ENCODE measurements around the gene GRM8. TPM values are rescaled to one million over a fixed set of nuclear protein-coding genes. Genes with fewer than 3 reads are reported as not detected.

GRM8 gene
- total RNA-seq, 1 experiment from 2014 or later = not detected

DNA sequence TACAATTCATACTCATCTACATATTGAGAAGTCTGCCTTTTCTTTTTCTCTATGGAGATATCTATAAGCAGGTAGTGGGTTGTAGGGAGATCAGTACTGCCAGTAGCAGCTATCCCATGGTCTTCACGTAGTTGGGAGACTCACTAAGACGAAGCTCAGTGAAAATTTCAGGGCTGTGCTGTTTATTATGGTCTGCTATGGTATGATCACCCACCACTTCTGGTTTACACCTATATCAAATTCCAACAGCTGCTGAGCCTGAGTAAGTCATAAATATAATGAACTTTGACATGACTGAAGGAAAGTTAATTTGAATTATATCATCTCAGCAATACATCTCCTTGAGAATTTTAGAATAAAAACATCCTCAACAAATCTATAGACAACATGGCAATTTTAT is 741.7 kb downstream of the GRM8 start:
- Histone ChIP-seq H3K4me1 (replicated peaks) (no peaks in the 10 kb centered on the region), H3K27me3 (replicated peaks) (no peaks in the 10 kb centered on the region), H3K36me3 (no peaks in the 10 kb centered on the region), H3K27ac (no peak overlapping the region), H3K4me3 (no peak overlapping the region), H3K9me3 (replicated peaks) (no peaks in the 10 kb centered on the region)
- no peak for DNase-seq (ENCODE audit: low read depth in 1 of 2, low spot score in 2 of 2)

DNA sequence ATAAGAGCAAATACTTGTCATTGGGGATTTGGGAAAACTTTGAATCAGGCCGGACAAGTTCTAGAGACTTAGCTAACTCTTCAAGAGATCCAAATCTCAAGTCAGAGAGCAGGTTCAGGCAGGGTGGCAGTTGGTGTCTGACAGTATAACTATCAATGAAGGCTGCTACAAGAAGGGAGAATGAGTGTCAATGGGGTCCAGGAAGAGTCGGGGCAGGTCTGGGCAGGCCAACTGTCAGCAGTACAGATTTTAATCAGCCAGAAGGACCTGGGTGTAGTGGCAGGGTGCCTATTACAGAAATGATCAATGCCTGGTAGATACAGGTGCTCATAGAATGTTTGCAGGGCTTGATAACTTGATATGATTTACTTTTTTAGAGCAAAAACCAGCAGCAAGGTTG is 751.1 kb downstream of the GRM8 start:
- H3K27ac ChIP-seq = no peak overlapping the region
- no peaks in the 10 kb centered on the region for H3K4me1 ChIP-seq (replicated peaks)
- no peaks in the 10 kb centered on the region for H3K9me3 ChIP-seq (replicated peaks)
- no peak for DNase-seq (ENCODE audit: low read depth in 1 of 2, low spot score in 2 of 2)
- H3K27me3 ChIP-seq (replicated peaks) = no peaks in the 10 kb centered on the region
- no peak overlapping the region for H3K4me3 ChIP-seq
- H3K36me3 ChIP-seq = no peaks in the 10 kb centered on the region

DNA sequence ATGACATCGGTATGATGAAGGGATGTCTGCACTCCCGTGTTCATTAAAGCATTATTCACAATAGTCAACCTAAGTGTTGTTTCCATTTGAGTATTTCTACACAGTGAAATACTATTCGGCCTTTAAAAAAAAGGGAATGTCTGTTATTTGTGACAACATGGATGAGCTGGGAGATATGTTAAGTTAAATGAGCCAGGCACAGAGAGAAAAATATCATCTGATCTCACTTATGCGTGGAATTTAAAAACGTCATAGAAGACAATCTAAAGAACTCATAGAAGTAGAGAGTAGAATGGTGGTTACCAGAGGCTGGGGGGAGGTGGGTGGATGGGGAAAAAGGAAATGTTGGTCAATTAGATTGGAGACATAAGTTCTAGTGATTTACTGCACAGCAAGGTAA is 753.3 kb downstream of the GRM8 start:
- H3K27me3 ChIP-seq (replicated peaks) = no peaks in the 10 kb centered on the region
- H3K4me3 ChIP-seq = no peak overlapping the region
- H3K4me1 ChIP-seq (replicated peaks) = no peaks in the 10 kb centered on the region
- H3K9me3 ChIP-seq (replicated peaks) = no peaks in the 10 kb centered on the region; the same call in 1 of the 2 replicates
- no peak for DNase-seq (ENCODE audit: low read depth in 1 of 2, low spot score in 2 of 2)
- H3K27ac ChIP-seq = no peak overlapping the region
- no peaks in the 10 kb centered on the region for H3K36me3 ChIP-seq

DNA sequence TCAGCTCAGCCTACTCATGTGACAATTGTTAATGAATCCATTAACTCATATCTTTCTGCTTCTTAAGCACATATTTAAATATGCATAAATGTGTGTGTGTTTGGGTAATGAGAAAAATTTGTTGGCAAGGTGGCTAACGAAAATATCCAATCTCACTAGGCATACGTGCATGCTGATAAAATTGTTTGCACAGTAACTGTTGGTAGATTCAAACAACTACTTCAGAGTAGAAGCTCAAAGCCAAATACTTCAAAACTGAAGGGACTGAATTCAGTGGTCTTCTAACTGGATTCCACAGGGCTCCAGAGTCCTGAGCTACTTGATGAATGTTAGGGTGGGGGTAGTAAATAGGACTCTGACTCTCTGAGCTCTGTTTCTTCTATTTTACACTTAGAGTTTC is 757.0 kb downstream of the GRM8 start:
- Histone ChIP-seq H3K27me3 (replicated peaks) (no peaks in the 10 kb centered on the region), H3K27ac (no peak overlapping the region), H3K9me3 (replicated peaks) (no peaks in the 10 kb centered on the region; the same call in 1 of the 2 replicates), H3K36me3 (no peaks in the 10 kb centered on the region), H3K4me3 (no peak overlapping the region), H3K4me1 (replicated peaks) (no peaks in the 10 kb centered on the region)
- DNase-seq (ENCODE audit: low read depth in 1 of 2, low spot score in 2 of 2) = no peak

DNA sequence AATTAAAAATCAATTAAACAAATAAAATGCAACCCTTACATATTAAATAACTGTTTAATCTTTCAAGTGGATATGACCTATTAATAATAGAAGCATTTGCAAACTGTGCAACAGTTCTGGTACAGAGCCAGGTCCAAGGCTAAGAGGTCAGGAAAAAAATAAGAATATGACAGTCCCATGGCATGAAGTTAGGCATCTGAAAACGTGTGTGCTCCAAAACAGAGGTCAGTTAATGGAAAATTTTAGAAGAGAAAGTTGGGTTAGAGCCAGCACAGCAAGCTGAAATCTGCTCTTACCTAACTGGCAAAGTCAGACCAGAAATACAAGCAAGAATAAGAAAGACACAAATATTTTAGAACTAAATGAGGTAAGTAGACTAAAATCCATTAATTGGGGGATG is 757.7 kb downstream of the GRM8 start:
- Histone ChIP-seq H3K9me3 (replicated peaks) (no peaks in the 10 kb centered on the region; the same call in 1 of the 2 replicates), H3K36me3 (no peaks in the 10 kb centered on the region), H3K27ac (no peak overlapping the region), H3K4me1 (replicated peaks) (no peaks in the 10 kb centered on the region), H3K4me3 (no peak overlapping the region), H3K27me3 (replicated peaks) (no peaks in the 10 kb centered on the region)
- no peak for DNase-seq (ENCODE audit: low read depth in 1 of 2, low spot score in 2 of 2)

DNA sequence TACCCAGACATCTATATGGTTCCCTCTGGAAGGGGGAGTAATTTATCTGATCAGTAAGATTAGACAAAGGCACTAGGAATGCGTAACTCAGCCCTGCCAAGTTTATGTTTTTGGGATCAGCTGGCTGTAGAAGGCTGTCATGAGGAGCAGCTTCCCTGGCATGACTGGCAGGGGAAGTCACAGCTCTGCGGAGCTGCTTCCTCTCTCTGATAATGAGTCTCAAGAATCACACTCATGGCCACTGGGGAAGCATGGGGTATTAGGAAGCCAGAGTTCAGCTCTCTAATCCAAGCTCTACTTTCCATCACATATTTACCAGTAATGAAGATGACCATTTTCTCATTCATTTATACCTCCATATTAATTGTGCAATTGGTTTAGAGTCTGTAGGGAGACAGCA is 758.9 kb downstream of the GRM8 start:
- H3K4me3 ChIP-seq = no peak overlapping the region

DNA sequence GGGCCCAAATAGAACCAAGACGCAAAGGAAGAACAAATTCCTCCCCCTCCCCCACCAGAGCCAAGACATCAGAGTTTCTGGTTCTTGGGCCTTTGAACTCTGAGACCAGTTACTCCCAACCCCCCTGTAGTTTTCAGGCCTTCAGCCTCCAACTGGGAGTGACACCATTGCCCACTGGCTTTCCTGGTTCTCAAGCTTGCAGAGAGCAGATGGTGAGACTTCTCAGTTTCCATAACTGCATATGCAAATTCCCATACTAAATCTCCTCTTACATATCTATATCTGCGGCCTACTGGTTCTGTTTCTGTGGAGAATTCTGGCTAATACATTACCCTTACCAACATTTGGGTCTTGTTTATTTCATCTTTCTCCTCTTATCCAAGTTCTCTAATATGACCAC is 762.9 kb downstream of the GRM8 start:
- Histone ChIP-seq H3K27ac (no peak overlapping the region), H3K36me3 (no peaks in the 10 kb centered on the region), H3K9me3 (replicated peaks) (no peaks in the 10 kb centered on the region), H3K4me3 (no peak overlapping the region), H3K27me3 (replicated peaks) (no peaks in the 10 kb centered on the region), H3K4me1 (replicated peaks) (no peaks in the 10 kb centered on the region)
- no peak for DNase-seq (ENCODE audit: low read depth in 1 of 2, low spot score in 2 of 2)

More for the DNA sequence above, 758.9 kb downstream of the GRM8 start:
- H3K9me3 ChIP-seq (replicated peaks) = no peaks in the 10 kb centered on the region; the same call in 1 of the 2 replicates
- H3K36me3 ChIP-seq = no peaks in the 10 kb centered on the region
- no peak overlapping the region for H3K27ac ChIP-seq
- no peak for DNase-seq (ENCODE audit: low read depth in 1 of 2, low spot score in 2 of 2)
- H3K4me1 ChIP-seq (replicated peaks) = no peaks in the 10 kb centered on the region
- H3K27me3 ChIP-seq (replicated peaks) = no peaks in the 10 kb centered on the region

DNA sequence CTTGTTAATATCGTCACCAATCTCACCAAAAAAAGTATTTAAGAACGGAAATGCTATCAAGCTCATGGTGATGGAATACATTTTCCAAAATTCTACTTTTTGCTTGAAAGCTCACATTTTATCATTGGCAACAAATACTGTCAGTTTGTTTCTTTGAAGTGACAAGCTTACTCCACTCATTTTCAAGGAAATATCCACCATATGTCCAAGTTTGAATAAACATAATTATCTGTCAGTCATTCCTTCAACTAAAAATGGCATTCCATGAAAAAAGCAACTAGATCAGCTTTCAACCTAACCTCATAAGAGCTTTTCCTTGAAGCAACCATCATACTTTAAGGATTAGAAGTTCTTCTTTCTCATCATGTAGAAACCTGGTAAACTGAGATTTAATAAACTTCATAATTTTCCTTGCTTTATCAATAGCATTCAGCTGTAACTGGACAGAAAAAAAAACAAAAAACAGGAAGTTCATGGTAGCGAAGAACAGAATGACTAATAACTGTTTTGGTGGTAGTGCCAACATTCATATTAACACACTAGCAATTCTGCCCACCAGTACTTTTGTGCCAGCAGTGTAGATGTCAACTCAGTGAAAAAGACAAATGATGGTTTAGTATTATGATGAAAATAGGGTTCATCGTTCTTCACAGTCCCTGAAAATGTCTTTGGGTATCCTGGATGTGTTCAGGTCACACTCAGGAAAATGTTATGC is 764.9 kb downstream of the GRM8 start:
- Histone ChIP-seq H3K27me3 (replicated peaks) (no peaks in the 10 kb centered on the region), H3K4me1 (replicated peaks) (no peaks in the 10 kb centered on the region), H3K9me3 (replicated peaks) (no peaks in the 10 kb centered on the region), H3K36me3 (no peaks in the 10 kb centered on the region), H3K4me3 (no peak overlapping the region), H3K27ac (no peak overlapping the region)
- no peak for DNase-seq (ENCODE audit: low read depth in 1 of 2, low spot score in 2 of 2)

DNA sequence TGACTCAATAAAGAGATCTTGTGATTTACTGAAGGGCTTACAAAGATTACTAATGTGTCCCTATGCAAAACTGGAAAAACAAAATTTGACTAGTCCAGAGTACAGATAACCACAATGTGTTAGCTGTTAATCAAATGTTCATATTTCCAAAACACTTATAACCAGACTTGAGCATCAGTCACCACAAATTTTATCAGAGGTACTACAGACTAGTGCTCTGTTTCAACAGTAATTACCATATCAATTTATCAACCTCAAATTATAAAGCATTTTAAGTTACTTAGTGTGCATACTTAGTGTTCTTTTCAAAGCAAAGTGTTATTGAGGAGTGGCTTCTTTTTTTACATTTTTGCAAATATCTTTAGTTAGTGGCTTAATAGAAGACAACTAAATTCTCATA is 765.9 kb downstream of the GRM8 start:
- H3K9me3 ChIP-seq (replicated peaks) = no peaks in the 10 kb centered on the region
- no peaks in the 10 kb centered on the region for H3K4me1 ChIP-seq (replicated peaks)
- H3K27me3 ChIP-seq (replicated peaks) = no peaks in the 10 kb centered on the region
- no peak overlapping the region for H3K4me3 ChIP-seq
- H3K27ac ChIP-seq = no peak overlapping the region
- DNase-seq (ENCODE audit: low read depth in 1 of 2, low spot score in 2 of 2) = no peak
- no peaks in the 10 kb centered on the region for H3K36me3 ChIP-seq

DNA sequence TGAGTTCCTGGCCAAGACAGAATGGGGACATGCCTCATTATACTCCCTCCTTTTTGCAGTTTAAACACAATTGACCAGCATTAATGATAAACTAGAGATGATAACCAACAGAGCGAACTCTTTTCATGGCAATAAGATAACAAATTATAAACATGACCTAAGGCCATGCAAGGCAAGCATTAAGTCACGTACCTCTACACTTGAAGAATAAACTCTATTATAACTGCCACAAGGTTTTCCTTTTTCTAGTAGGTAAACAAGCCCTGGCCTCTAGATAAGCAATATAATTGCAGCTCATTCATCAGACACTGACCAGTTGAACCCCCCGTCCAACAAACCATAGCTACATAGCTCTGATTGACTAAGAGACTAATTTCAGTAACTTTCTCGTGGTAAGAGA is 767.0 kb downstream of the GRM8 start:
- no peaks in the 10 kb centered on the region for H3K4me1 ChIP-seq (replicated peaks)

DNA sequence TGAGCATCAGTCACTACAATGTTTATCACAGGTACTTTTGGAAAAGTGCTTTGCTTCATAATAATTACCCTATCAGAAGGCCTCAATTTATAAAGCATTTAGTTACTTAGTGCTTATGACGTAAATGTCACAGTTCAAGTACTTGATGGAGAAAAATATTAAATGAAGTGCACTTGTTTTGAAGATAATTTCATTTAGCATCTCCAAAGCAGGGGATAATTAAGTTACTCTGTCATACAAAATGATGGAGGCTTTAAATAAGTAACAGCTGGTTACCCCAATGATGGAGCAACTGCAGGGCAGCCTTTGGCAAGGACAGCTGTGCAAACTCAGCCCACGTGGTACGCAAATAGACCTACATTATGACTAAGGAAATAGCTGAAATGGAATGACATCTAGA is 768.8 kb downstream of the GRM8 start:
- Histone ChIP-seq H3K4me1 (replicated peaks) (no peaks in the 10 kb centered on the region), H3K36me3 (no peaks in the 10 kb centered on the region), H3K9me3 (replicated peaks) (no peaks in the 10 kb centered on the region), H3K27ac (no peak overlapping the region), H3K4me3 (no peak overlapping the region), H3K27me3 (replicated peaks) (no peaks in the 10 kb centered on the region)
- DNase-seq (ENCODE audit: low read depth in 1 of 2, low spot score in 2 of 2) = no peak

More for the DNA sequence above, 767.0 kb downstream of the GRM8 start:
- no peak for DNase-seq (ENCODE audit: low read depth in 1 of 2, low spot score in 2 of 2)
- no peak overlapping the region for H3K4me3 ChIP-seq
- H3K27me3 ChIP-seq (replicated peaks) = no peaks in the 10 kb centered on the region
- no peaks in the 10 kb centered on the region for H3K9me3 ChIP-seq (replicated peaks)
- no peak overlapping the region for H3K27ac ChIP-seq
- H3K36me3 ChIP-seq = no peaks in the 10 kb centered on the region

DNA sequence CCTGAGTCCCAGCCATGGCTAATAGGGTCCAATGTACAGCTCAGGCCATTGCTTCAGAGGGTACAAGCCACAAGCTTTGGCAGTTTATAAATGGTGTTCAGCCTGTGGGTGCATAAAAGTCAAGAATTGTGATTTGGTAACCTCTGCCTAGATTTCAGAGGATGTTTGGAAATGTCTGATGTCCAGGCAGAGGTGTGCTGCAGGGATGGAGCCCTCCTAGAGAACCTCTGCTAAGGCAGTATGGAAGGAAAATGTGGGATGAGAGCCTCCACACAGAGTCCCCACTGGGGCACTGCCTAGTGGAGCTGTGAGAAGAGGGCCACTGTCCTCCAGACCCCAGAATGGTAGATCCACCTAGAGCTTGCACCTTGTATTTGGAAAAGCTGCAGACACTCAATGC is 779.9 kb downstream of the GRM8 start:
- H3K4me3 ChIP-seq = no peak overlapping the region
- no peaks in the 10 kb centered on the region for H3K4me1 ChIP-seq (replicated peaks)
- H3K9me3 ChIP-seq (replicated peaks) = no peaks in the 10 kb centered on the region
- H3K27ac ChIP-seq = no peak overlapping the region
- no peaks in the 10 kb centered on the region for H3K36me3 ChIP-seq
- no peak for DNase-seq (ENCODE audit: low read depth in 1 of 2, low spot score in 2 of 2)
- no peaks in the 10 kb centered on the region for H3K27me3 ChIP-seq (replicated peaks)

DNA sequence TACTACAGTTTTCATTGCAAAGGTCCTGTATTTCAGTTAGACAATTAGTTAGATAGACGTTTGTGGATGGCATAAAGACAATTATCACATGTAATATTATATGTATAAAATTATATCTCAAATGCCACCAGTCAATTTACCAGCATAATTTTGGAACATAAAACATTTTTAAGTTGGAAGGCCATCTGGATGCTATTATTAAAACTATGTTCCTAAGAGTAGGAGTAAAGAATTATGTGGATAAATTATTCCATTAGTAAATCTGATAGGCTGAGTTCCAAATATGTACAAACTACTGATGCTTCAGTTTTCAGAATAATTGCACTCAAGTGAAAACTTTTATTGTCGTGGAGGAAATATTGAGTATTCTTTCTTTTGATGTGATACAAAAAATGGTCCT is 790.3 kb downstream of the GRM8 start:
- Histone ChIP-seq H3K9me3 (replicated peaks) (no peaks in the 10 kb centered on the region), H3K4me3 (no peak overlapping the region), H3K27ac (no peak overlapping the region), H3K27me3 (replicated peaks) (no peaks in the 10 kb centered on the region; the same call in 1 of the 2 replicates), H3K4me1 (replicated peaks) (no peaks in the 10 kb centered on the region), H3K36me3 (no peaks in the 10 kb centered on the region)
- DNase-seq (ENCODE audit: low read depth in 1 of 2, low spot score in 2 of 2) = no peak

DNA sequence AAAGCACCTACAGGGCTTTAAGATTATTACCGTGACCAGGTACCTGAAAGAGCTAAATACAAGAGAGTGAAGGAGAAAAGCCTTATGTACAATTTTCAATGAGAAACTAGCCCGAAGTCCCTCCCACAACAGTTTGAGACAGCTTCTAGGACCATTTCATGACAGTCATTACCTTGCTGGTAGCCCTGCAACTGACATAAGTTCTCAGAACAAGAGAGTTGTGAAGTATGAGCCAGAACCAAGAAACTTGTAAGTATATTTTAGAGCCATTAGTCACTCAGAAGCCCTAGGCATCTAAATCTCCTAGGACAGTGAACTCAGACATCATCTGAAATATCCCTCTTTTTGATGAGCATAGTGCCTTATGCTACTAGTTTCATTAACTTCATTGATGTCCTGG is 792.1 kb downstream of the GRM8 start:
- Histone ChIP-seq H3K4me3 (no peak overlapping the region), H3K4me1 (replicated peaks) (no peaks in the 10 kb centered on the region), H3K27ac (no peak overlapping the region), H3K27me3 (replicated peaks) (no peaks in the 10 kb centered on the region; the same call in 1 of the 2 replicates), H3K36me3 (no peaks in the 10 kb centered on the region), H3K9me3 (replicated peaks) (no peaks in the 10 kb centered on the region)
- no peak for DNase-seq (ENCODE audit: low read depth in 1 of 2, low spot score in 2 of 2)

DNA sequence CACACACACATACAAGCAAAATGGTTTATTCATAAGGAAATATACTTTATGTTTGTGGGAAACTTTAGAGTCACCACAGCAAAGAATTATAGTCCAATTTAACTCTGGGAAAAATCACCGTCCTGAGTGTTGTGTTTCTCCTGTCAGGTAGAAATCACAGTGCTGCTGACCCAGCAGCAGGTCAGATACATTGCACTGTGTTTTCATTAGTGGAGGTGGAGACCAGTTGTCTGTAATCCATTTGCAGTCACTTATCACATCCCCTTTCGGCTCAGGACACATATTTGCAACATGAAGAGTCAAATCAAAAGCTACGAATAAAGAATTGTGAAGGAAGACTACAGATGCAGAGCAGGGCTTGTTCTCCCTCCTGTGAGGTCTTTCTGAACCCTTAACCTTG is 799.6 kb downstream of the GRM8 start:
- no peak for DNase-seq (ENCODE audit: low read depth in 1 of 2, low spot score in 2 of 2)
- Histone ChIP-seq H3K4me1 (replicated peaks) (no peaks in the 10 kb centered on the region), H3K27me3 (replicated peaks) (no peaks in the 10 kb centered on the region)

More for the DNA sequence above, 799.6 kb downstream of the GRM8 start:
- no peak overlapping the region for H3K4me3 ChIP-seq
- no peaks in the 10 kb centered on the region for H3K9me3 ChIP-seq (replicated peaks)
- H3K36me3 ChIP-seq = no peaks in the 10 kb centered on the region
- no peak overlapping the region for H3K27ac ChIP-seq

All from SJSA1 (cell line).